Upper lobe of left lung (tissue), 4 donors: Measurements from ENCODE around the gene IQSEC1.

Experiments
- EP300 ChIP-seq, 4 donors: sonication (generic); formaldehyde crosslinking; IDR thresholded peaks; one replicate each; pipeline ENCODE4 v1.5.1; 2017; ENCODE audit warnings: antibody characterized with exemption in 4 of 4, control low read depth in 2 of 4
- POLR2A ChIP-seq, 4 donors: fragments of 450-650 bp; IDR thresholded peaks; one replicate each; pipeline ENCODE4 v1.5.1; 2016 to 2017; ENCODE audit warnings: antibody characterized with exemption in 4 of 4, mild to moderate bottlenecking in 2 of 4
- POLR2AphosphoS5 ChIP-seq, 2 donors: sonication (generic); formaldehyde crosslinking; IDR thresholded peaks; one replicate each; pipeline ENCODE4 v1.5.1; 2017; ENCODE audit warnings: antibody characterized with exemption in 2 of 2
- TF ChIP-seq, protein P1 (sequence below), 6 experiments: fragments of 450-650 bp in 4 of 6; fragments of 200-600 bp in 2 of 6; sonication (generic) in 2 of 6; IDR thresholded peaks; one replicate each; pipeline ENCODE4 v1.5.1; 2016 to 2019; ENCODE audit warnings: antibody characterized with exemption in 6 of 6

DNA sequence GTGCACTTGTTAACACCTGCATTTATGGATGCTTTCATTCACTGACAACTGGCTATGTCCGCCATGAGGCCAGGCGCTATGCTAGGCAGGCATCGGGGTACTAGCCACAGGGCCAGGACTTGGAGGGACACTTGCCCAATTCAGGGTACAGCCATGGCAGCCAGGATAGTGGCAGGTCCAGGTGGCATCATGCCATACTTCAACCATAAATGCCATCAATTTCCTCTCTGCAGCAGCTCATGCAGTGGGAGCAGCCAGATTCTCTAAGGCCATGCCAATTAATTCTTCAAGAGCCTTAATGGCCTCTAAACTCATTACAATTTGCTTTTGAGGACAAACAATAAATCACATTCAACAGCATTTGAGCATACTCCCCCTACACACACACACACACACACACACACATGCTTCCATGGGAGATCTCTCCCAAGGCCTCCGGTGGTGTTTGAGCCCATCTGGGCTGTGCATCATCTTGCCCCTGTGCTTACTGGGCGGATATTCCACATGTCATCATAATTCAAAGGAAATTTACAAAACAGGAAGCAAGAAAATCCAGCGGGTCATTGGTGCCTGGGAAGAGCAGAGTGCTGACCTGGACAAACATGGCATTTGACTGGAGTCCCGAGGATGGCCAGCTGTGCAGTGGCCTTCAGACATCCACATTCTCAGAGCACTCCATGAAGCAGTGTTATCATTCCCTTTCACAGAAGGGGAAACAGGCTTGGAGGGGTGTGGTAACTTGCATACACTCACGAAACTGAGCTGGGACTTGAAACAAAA is 109.1 kb downstream of the IQSEC1 start:
- TF ChIP-seq, protein P1, sequence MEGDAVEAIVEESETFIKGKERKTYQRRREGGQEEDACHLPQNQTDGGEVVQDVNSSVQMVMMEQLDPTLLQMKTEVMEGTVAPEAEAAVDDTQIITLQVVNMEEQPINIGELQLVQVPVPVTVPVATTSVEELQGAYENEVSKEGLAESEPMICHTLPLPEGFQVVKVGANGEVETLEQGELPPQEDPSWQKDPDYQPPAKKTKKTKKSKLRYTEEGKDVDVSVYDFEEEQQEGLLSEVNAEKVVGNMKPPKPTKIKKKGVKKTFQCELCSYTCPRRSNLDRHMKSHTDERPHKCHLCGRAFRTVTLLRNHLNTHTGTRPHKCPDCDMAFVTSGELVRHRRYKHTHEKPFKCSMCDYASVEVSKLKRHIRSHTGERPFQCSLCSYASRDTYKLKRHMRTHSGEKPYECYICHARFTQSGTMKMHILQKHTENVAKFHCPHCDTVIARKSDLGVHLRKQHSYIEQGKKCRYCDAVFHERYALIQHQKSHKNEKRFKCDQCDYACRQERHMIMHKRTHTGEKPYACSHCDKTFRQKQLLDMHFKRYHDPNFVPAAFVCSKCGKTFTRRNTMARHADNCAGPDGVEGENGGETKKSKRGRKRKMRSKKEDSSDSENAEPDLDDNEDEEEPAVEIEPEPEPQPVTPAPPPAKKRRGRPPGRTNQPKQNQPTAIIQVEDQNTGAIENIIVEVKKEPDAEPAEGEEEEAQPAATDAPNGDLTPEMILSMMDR (IDR thresholded peaks at IDR 0.05), result no peak
- no peak for TF ChIP-seq POLR2A (IDR thresholded peaks at IDR 0.05)
- no peak for TF ChIP-seq POLR2AphosphoS5 (IDR thresholded peaks at IDR 0.05)
- no peak for TF ChIP-seq EP300 (IDR thresholded peaks at IDR 0.05)
